HG03342 (cell line): ENCODE data around the gene PROM2.

ENCODE experiments used
- ATAC-seq: cut with Tn5 transposase; IDR thresholded peaks from one replicate; pipeline ENCODE4 v1.9.1; 2021; ENCODE audit warnings: mild to moderate bottlenecking, moderate library complexity; ENCODE audit not compliant: unreplicated experiment

PROM2 gene

GRCh38 chr2:95336406-95336805, 62.2 kb downstream of the PROM2 start:
- no peak for ATAC-seq

- ATAC-seq = no peak
These were observed 63.6 kb downstream of the PROM2 start for GRCh38 chr2:95337829-95338228.
